Stromal cell of bone marrow (primary cell): ENCODE data around the gene MYH15.

Source experiments
- DNase-seq: peaks from one replicate; pipeline ENCODE4 v3.0.0-alpha.2; 2012; ENCODE audit warnings: low read depth

The MYH15 gene

DNA sequence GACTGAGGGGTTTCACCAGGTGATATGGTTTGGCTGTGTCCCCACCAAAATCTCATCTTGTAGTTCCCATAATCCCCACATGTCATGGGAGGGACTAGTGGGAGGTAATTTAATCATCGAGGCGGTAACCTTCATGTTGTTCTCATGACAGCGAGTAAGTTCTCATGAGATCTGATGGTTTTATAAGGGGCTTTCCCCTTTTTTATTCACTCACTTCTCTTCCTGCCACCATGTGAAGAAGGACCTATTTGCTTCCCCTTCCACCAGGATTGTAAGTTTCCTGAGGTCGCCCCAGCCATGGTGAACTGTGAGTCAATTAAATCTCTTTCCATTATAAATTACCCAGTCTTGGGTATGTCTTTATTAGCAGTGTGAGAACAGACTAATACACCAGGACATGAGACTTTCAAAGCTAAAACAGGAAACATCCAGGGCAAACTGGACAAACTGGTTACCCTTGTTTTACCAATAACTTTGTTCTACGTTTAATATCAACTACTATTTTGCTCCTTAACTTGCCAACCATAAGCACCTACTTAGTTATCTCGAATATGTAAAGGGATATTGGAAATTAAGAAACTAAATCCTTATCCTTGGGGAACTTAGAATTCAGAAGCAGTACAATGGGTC lies 98.2 kb downstream of the MYH15 start:
- DNase-seq, result no peak

DNA sequence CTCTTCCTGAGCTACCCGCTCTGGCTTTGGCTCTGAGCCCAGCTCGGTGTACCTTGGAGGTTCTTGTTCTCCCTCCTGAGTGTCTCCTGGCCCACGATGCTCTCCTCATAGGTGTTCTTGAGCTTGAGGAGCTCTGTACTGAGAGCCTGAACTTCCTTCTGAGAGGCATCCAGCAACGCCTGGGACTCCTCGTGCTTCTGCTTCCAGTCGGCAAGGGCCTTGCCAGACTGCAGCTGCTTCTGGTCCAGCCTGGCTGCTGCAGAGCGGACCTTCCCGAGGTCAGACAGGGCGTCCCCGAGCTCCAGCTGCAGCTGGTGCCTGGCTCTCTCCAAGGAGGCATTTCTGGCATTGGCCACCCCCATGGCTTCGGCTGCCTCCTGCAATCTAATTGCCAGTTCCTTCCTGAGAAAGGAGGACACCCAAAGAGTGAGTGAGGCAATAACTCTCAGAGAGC lies 99.8 kb downstream of the MYH15 start:
- no peak for DNase-seq

DNA sequence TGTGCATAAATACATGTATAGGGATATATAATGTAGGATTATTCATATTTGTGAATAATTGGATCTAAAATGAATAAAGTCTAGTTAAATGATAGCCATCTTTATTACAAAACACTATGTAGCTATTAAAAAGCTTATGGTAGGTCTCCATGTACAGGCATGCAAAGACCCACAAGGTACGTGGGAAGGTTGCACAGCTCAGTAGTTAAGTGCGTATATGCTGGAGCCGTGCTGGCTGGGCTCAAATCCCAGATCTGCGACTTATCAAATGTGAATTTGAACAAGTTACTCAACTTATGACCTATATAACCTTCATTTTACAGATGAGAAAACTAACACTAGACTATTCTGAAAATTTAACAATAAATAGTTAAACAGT lies 100.6 kb downstream of the MYH15 start:
- DNase-seq, result no peak

DNA sequence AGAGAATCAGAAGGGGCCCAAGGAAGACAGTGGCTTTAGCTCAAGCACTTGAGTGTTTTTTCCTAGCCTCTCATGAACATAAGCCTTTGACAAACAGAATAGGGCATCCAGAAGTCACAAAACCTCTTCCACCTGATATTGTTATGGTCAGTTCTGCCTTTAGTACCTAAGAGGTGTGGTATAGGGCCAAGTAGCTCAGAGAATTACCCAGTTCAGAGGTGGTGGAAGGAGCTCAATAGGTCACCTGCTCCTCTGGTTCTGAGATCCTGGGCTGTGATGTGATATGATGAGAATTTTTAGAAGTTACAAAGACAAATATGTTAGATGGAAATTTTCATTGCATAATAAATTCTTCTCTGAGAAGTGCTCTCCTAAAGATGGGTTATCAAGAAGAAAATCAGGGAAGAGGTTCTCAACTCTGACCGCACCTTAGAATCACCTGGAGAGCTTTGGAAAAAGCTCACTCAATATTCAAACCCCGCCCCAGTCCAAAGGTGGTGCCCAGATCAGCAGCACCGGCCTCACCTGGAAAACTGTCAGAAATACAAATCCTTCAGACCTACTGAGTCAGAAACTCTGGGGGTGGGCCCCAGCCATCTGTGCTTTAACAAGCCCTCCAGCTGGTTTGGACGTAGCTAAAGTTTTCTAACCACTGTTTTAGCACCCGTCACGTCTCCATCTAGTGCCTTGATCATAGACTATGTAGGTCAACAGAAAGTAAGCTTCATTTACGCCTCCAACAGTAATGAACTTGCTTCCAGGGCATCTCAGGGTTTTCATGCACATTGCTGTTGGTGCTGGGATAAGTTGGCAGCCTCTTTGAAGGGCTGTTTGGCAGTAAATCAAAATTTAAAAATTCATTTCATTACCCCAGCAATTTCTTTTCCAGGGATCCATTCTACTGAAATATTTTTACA lies 101.3 kb downstream of the MYH15 start:
- DNase-seq, result no peak

DNA sequence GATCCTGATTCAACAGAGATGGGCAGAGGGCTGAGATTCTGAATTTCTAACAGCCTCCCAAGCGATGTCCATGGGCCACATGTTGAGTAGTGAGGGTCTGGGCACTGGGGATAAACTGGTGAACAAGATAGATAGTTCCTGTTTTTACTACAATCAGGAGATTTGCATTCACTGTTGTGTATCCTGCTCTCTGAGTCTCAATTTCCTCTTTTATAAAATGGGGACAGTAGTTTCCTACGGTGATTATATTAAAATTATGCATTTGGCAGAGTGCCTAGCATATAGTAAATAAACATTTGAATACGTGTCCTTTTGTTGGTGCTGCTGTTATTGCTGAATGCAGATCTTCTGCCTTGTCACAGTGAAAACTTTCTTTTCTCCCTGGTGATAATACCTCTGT lies 102.5 kb downstream of the MYH15 start:
- DNase-seq, result no peak

DNA sequence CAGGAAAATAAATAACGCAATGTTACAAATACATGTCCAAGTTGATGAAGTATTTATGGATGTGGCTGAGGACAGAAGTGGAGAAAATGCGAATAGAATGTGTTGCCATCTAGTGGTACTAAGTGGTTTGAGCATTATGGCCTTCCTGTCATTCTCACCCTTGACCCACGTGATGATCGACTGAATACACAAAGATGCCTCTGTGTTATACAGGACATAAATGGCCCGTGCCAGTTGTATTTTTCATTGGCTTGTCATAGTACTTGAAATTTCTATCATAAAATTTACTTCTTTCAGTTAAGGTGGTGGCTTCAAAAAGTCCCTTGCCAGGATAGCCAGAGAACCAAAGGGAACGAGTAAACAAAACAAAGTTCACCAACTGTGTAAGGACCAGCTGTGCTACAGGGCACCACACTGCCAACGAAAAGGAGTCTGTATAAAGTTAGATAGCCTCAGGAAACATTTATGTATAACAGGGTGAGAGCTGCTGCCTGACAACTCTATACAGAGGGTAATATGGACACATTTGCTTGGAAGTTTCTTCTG lies 103.7 kb downstream of the MYH15 start:
- no peak for DNase-seq

DNA sequence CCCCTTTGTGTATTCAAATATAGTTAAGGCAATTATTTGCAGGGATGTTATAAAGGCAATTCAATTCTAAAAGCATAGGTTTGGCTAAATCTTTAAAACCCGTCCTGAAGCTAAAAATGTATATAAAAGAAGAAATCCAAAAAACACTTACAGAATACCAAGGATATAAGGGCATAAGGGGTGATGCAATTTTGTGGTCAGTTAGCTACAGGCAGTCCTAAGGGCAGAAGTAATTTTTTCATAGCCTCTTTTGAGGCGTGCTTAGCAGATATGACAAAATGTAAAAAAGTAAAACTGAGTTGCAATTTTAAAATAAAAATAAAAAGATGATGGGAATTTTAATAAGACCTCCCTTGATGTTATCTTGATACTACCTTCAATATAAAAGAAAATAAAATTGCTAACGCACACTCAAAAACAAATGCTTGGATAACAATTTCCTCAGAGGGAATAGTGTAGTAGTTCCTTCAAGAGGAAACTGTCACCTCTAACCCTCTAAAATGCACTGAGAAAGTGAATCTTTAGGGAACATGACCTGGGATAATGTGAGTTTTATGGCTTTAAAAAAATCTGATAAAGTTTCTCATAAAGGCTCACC lies 104.2 kb downstream of the MYH15 start:
- DNase-seq, result no peak

DNA sequence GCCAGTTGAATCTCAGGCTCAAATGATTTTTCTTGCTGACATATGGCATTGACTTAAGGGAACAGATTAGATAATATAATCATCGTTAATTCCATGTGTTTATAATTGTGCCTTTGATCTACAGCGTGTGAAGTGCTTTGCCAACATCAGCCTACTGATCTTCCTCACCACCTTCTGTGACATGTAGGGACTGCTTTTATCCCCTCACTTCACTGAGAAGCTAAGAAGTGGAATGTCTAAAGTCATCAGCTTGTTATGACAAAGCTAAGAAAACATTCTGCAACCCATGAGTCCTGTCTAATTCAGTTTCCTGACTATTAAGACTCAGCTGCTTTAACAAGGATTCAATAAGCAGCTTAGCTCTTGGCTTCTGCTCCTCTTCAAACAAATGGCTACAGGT lies 106.0 kb downstream of the MYH15 start:
- DNase-seq, result no peak

DNA sequence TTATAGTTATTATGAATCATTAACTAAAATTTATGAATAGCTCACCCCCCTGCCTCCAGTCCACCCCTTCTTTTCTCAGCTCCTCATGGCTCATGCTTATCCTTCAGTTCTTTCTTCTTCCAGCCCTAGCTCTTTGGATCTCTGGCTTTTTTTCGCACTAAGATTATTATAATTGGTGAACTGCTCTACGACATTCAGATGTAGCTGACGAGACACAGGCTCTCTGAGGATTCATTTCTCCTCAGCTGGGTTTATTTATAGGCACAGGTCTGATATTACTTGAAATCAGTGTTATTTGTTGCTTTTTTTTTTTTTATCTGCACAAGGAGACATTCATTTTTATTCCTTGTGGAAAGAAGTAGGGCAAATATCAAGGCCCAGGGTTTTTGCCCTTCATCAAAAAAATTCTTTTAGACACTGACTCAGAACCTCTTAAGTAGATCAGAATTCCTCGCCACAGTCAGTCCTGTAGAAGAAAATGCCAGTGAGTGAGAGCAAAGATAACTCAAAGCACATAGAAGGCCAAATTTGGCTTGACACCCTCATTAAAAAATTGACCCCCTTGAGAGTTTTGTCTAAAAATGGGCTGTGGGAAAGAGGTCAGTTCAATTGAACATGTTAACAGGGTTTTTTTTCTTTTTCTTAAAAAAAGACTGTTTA lies 106.6 kb downstream of the MYH15 start:
- no peak for DNase-seq

DNA sequence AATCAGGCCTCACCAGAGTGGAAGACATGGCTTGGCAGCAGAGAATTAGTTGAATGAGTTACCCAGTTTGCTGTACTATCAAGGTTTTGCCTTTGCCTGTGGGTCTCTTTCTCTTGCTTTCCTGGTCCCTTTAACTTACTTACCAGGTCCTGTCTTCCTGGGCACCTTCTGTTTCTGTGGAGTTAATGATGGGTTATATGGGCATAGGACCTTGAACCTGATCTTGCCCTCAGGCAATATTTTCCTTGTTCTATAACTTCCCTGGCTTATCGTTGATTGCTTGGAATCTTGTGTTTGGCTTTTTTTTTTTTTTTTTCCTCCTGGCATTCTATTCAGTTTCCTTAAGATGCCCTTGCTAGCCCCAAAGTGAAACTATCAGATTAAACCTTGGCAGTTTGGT lies 107.2 kb downstream of the MYH15 start:
- no peak for DNase-seq

DNA sequence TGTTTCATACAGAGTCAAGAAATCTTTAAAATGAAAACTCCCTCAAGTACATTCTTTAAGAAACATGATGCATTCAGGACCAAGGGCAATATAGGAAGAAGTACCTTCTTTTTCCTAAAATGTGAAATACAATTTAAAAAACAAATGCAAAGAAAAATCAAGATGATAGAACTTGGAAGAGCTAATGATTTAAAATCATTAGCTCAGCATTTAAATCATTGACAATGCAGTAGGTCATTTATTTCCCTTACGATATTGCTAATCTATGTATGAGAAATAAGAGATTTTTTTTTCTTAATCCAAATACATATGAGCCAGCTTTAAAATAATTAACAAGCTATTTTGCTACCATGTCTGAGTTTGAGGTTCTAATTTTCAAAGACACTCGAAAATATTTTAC lies 108.6 kb downstream of the MYH15 start:
- no peak for DNase-seq

DNA sequence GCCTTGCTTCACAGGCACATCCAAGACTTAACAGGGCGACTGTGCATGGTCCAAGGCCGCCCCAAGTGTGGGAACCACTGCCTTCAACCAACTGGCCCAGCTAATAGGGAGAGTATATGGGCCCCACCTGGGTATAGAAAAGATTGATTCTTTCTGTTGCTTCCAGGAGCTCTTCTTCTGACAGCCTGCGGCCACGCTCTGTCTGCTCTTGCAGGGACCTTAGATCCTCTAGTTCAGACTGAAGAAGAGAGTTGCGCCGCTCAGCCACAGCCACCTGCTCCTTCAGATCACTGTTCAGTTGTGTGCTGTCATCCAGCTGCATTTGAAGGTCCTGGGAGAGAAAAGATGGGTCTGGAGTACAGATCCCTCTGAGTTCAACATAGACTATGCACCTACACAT lies 111.9 kb downstream of the MYH15 start:
- DNase-seq, result no peak

DNA sequence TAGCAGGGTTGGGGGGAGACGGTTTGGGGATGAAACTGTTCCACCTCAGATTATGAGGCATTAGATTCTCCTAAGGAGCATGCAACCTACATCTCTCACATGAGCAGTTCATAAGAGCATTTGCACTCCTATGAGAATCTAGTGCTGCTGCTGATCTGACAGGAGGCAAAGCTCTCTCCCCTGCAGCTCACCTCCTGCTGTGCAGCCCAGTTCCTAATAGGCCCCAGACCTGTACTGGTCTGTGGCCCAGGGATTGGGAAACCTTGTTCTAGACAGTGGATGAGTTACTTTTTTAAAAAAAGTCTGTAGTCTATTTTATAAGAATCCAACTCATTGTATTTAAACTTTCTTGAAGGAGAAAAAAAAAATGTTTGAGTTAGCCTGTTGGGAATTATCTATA lies 114.1 kb downstream of the MYH15 start:
- no peak for DNase-seq

DNA sequence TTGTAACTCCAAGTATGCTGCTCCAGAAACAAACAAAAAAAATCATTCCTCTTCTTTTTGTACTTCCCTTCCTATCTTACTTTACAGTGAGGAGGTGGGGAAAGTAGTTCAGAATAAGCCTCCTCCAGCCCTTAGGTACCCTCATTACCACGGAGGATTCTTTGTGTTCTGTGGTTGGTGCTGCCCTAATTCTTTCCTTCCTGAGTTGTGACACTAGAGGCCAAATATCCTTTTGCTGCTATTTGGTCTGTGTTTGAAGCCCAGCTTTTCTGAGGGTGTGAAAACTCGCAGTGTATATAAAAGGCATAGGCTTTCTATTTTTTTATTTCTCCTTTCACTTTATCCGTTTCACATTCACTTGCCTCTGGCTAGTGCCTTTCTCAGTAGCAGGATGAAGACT lies 115.8 kb downstream of the MYH15 start:
- DNase-seq, result no peak

DNA sequence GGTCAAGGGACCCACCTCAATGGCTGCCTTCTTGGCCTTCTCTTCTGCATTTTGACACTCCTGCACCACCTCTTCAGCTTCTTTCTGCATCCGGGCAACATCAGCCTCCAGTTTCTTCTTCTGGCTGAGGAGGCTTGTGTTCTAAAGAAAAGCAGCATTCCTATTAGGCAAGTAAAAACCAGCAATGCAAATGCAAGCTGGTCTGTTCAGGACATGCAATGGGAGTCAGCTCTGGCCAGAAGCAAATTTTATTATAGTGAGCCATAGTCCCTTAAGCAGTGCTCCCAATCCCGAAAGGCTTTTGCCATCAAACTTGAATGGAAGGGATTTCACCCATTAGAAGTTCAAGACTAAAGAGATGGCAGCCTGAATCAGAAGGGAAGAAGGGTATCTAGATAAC lies 116.4 kb downstream of the MYH15 start:
- DNase-seq, result no peak

DNA sequence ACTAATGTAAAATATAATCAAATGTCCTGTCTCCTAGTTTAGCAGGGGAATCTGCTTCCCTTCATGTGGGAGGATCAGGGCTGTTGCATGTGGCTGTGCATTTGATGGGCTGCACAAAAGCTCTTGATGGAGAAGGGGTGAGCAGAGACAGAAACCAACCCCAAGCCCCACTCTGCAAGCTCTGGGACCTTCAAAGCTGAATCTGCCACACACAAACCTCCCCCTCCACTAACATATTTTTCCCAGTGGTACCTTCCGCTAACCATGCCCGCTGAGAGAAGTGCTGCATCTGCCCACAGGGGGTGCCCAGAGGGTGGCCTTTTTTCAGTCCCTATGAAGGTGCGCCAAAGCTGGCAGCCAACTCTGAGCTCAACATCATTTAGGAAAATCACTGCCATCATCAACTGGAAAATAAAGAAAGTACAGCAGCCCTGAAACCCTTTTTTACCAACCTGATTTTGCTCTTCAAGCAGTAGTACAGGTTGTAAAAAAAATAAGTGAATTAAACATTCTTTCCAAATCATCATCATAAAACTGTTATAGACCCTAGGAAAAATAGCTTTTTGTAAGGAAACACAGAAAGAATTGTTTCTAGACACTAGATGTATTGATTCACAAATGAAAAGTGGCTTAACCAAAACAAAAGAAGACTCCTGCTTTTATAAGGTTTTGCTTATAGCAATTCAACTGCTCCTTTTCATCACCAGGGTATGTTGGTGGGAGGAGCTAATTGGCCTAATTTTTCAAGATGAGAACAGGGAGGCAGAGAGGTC lies 117.1 kb downstream of the MYH15 start:
- no peak for DNase-seq

DNA sequence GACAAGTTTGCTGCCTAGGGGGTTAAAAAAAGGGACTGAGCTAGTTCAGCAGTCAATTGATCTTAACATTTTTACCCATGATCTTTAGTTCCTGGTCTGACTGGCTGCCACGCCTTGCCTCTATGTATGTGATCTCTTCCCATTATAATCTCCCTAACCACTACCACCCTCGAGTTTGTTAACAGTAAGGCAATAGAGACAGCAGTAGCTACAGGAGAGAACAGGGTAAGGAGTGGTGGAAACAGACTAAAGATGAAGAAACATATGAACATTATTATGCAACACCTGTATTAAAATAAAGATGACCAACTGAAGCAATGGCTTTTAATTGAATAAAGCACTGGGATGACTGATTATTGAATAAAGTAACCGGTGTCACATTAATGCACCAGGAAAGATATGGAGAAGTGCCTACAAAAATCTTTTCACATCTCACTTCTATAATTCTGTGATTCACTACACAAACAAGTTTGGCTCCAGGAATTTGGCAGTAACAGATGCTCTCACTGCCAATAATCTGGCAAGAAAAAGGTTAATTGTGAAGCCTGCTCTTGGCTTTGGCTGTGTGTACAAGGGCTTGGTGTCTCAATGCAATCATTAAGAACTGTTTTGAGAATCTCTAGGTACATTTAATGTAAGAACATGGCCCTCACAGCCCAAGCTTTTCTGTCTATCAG lies 118.3 kb downstream of the MYH15 start:
- DNase-seq, result peak; percentile 68

DNA sequence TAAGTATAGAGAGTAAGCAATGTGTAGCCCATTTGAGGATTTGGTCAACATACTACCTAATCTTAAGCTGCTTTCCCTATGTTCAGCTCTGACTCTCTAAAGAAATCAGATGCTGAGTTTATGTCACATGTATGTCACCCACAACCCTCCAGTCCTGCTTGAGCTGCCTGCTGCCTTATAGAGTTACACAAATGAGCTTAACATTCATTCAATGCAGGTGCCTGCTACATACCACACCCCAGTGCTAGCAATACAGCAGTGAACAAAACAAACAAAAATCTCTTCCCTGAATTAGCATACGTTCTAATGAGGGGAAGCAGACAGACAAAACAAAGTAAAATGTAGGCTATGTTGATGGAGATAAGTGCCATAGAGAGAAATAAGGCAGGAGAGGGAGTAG lies 121.0 kb downstream of the MYH15 start:
- DNase-seq, result no peak

DNA sequence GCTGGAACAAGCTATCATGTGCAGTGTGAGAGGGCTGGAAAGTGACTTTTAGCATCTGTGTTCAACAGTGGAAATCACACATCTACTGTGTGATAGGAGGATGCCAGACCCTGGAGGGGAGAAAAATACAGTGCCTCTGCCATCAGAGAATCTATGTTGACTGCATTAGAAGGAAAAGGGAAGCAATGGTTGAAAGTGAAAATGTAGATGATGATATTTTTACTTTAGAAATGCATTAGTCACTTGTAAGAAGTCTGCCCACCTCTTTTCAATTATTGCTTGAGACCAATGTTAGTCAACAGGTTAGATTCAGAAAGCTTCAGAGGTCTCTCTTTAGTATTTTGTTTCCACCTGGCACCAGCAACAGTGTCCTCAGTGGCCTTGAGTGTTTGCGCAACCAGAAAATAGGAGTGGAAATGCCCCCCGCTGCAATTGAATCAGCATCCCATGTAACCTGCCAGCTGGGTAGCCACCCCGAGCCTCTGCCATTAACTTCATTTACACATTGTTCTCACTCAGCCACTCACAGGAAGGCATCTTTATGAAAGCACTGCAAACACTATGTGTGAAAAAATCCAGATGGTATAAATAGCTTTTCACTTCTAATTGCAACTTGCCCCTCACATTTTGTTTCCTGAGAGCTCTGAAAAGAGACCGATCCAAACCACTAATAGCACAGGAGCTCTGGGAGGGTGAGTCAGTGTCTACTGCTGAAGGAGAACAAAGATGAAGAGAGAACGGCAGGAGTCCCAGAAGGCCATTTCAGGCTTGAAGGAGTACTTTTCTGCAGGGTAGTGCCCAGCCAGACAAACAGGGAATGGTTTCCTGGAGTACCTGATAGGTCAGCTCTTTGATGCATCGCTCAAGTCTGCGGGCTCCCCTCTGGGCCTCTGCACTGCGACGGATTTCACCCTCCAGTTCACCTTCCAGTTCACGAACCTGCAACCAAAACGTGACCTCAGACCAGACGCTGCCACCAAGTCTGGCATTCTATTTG lies 122.0 kb downstream of the MYH15 start:
- DNase-seq, result peak; percentile 32

DNA sequence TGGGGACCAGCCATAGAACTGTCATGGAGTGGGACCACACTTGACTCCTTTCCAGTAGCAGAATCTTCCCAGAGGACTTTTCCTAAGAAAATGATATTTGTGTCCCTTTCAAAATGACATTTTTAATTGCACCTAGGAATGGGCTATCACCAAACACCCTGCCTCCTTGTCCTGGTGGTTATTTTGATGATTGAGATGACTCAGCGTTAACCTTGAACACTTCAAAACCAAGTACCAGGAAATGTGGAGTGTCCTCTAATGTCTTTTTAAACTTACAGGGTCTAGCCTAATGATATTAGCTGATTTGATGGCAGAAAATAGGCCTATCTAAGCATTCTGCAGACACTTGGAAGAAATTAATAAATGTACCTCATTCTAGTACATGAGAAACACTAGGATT lies 123.3 kb downstream of the MYH15 start:
- no peak for DNase-seq
